WERI-Rb-1 (cell line): ENCODE data around the gene ATP10A.

Experiments used
- DNase-seq: peaks from one replicate; pipeline ENCODE4 v3.0.0-alpha.2; 2020
- H3K27ac ChIP-seq: fragments of 250-450 bp; sonication (Bioruptor Pico); 2 replicates; pipeline ENCODE4 v1.5.1; 2020; ENCODE audit warnings: mild to moderate bottlenecking, moderate library complexity
- H3K27me3 ChIP-seq: fragments of 250-450 bp; sonication (Bioruptor Pico); 2 replicates; pipeline ENCODE4 v1.5.1; 2021; ENCODE audit warnings: mild to moderate bottlenecking, low read depth, moderate library complexity; ENCODE audit not compliant: insufficient read depth, severe bottlenecking
- H3K36me3 ChIP-seq: fragments of 250-450 bp; sonication (Bioruptor Pico); 2 replicates; pipeline ENCODE4 v1.5.1; 2020; ENCODE audit warnings: mild to moderate bottlenecking, moderate library complexity
- H3K4me3 ChIP-seq: 2 replicates; pipeline ENCODE4 v1.5.1; 2011; ENCODE audit warnings: low read depth, mild to moderate bottlenecking, control low read depth, low read length
- H3K9me3 ChIP-seq: fragments of 250-450 bp; sonication (Bioruptor Pico); 2 replicates; pipeline ENCODE4 v1.5.1; 2021; ENCODE audit warnings: mild to moderate bottlenecking, moderate library complexity; ENCODE audit not compliant: severe bottlenecking
- CTCF ChIP-seq: IDR thresholded peaks from 2 replicates; pipeline ENCODE4 v1.5.1; 2011; ENCODE audit warnings: low read depth, mild to moderate bottlenecking, control low read depth, inconsistent platforms, low read length

The ATP10A gene

DNA sequence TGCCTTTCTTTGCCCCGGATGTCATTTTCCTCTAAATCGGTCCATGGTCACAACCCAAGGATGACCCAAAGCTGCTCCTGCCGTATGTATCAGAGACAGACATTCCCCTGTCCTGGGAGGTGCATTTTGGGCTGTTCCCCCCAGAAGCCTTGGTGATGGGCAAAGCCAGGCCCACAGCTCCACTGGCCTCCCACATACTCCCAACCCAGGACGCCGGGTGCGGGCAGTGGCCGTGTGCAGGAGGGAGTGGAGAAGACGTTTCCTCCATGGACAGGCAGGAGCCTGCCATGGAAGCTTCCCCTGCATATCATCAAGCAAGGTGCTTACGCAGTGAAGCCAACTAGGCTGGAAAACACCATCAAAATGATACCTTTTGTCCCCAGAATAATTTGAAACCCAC is 175.0 kb downstream of the ATP10A start:
- no peak for TF ChIP-seq CTCF
- Histone ChIP-seq H3K9me3 (no peaks in the 10 kb centered on the region), H3K36me3 (no peaks in the 10 kb centered on the region), H3K4me3 (no peak overlapping the region), H3K27ac (no peak overlapping the region), H3K27me3 (no peaks in the 10 kb centered on the region)
- no peak for DNase-seq

- Histone ChIP-seq H3K27me3 (no peaks in the 10 kb centered on the region), H3K4me3 (no peak overlapping the region), H3K9me3 (no peaks in the 10 kb centered on the region), H3K36me3 (no peaks in the 10 kb centered on the region), H3K27ac (no peak overlapping the region)
- TF ChIP-seq CTCF: no peak
- DNase-seq: no peak
These were observed 175.4 kb downstream of the ATP10A start for GRCh38 chr15:25687689-25688088.

GRCh38 chr15:25687276-25687675 is 175.9 kb downstream of the ATP10A start:
- H3K36me3 ChIP-seq: no peaks in the 10 kb centered on the region
- no peak for TF ChIP-seq CTCF

DNA sequence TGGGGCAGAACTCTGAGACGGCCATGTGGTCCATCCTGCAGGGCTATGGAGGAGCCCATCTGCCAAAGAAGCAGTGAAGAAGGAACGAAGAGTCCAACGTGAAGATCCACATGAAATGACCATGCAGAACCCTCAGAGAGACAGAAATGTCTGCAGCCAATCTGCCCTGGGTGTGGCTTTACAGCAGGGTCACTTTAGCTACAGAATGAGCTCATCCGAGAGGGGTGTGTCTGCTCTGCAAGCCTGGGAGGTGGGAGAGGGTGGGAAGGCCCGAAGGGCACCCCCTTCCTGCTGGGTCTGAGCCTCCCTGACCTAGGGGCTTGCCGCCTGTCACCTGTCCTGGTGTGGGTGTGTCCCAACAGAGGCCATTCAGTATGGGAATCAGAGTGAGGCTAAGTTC is 176.3 kb downstream of the ATP10A start:
- DNase-seq: no peak
- no peak for TF ChIP-seq CTCF
- no peak overlapping the region for H3K27ac ChIP-seq
- H3K4me3 ChIP-seq: no peak overlapping the region
- no peaks in the 10 kb centered on the region for H3K27me3 ChIP-seq
- no peaks in the 10 kb centered on the region for H3K9me3 ChIP-seq
- no peaks in the 10 kb centered on the region for H3K36me3 ChIP-seq

More at GRCh38 chr15:25687276-25687675, 175.9 kb downstream of the ATP10A start:
- H3K27ac ChIP-seq: no peak overlapping the region
- no peaks in the 10 kb centered on the region for H3K27me3 ChIP-seq
- no peak for DNase-seq
- H3K9me3 ChIP-seq: no peaks in the 10 kb centered on the region
- H3K4me3 ChIP-seq: no peak overlapping the region

DNA sequence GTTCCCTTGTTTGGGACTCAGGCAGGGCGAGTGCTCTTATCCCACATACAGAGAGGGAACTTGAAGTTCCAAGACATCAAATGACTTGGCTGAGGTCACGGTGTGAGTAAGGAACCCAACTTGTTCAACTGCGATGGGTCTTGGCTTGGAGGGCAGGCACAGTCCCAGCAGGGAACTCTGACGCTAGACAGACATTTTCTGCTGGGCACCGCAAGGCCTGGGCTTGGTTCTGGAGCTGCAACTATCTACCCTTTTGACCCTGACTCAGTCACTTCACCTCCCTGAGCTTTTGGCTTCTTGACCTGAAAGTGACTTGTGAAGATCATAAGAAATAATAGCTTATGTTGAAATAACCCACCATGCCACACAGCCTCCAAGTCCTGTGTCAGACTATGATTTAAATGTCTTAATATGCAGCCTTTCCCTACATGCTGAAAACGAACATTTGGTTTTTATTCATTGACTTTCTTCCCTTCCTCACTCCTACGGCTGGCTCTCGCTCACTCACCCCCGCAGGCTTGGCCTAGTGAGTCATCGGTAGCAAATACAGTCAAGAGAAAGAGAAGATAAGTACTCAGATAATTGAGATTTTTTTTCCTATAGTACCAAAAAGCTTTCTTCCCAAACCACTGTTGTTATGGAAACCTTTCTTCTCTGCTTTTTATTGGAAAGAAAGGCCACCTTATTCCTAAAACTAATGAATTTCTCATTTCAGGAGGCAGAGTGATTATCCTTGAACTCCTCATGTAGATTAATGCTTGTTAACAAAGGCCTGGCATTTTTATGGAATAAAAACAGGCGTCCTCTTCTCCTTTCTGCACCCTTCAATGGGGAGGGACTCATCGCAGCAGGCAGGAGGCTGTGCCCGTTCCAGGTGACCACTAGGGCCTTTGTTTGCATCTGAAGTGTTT is 178.4 kb downstream of the ATP10A start:
- Histone ChIP-seq H3K27ac (no peak overlapping the region), H3K9me3 (no peaks in the 10 kb centered on the region), H3K27me3 (no peaks in the 10 kb centered on the region), H3K4me3 (no peak overlapping the region), H3K36me3 (no peaks in the 10 kb centered on the region)
- no peak for DNase-seq
- no peak for TF ChIP-seq CTCF
